NOMO-1 treated with DMSO at 0.1 percent for 48 hours (cell line): ENCODE measurements around the gene NPDC1.
A peak's percentile ranks its signal among the peaks of the same experiment; 100 is the strongest.
"Not testable (repeated sequence)": the region's sequence is repeated elsewhere in the genome, so short reads cannot be mapped to it uniquely, and the experiment has no call there.

Experiments used
- DNase-seq: peaks from one replicate; lab custom pipeline; 2025; ENCODE audit not compliant: unreplicated experiment; lab: John Stamatoyannopoulos, UW

The NPDC1 gene

GRCh38 chr9:137075275-137075775, 29.3 kb upstream of the NPDC1 start:
- peak; percentile 34 for DNase-seq

GRCh38 chr9:137074657-137075274, 28.8 kb upstream of the NPDC1 start:
- no peak for DNase-seq

GRCh38 chr9:137073992-137074399, 28.0 kb upstream of the NPDC1 start:
- no peak for DNase-seq

GRCh38 chr9:137071282-137071681, 25.3 kb upstream of the NPDC1 start:
- DNase-seq: no peak

GRCh38 chr9:137070906-137071275, 24.9 kb upstream of the NPDC1 start:
- DNase-seq: peak; percentile 54

GRCh38 chr9:137070201-137070905, 24.4 kb upstream of the NPDC1 start, which contains the start of gene SAPCD2:
TSS of gene SAPCD2 (minus strand) at chr9:137070557. CDS start at chr9:137070460, 97 bp downstream.
- peak; percentile 99 for DNase-seq

- DNase-seq: no peak
Measured at GRCh38 chr9:137069508-137070091, 23.6 kb upstream of the NPDC1 start.

- no peak for DNase-seq
Measured at GRCh38 chr9:137068539-137069507, 22.8 kb upstream of the NPDC1 start.

GRCh38 chr9:137067860-137068538, 22.0 kb upstream of the NPDC1 start:
- peak; percentile 85 for DNase-seq

- DNase-seq: no peak
Measured at GRCh38 chr9:137066096-137066861, 20.3 kb upstream of the NPDC1 start.

GRCh38 chr9:137065336-137065967, 19.5 kb upstream of the NPDC1 start:
- no peak for DNase-seq

- DNase-seq: no peak
Measured at GRCh38 chr9:137064880-137065164, 18.8 kb upstream of the NPDC1 start.

- peak; percentile 51 for DNase-seq
Measured at GRCh38 chr9:137064027-137064879, 18.3 kb upstream of the NPDC1 start.

- DNase-seq: no peak
Measured at GRCh38 chr9:137063311-137064026, 17.5 kb upstream of the NPDC1 start.

GRCh38 chr9:137062798-137063197, 16.8 kb upstream of the NPDC1 start:
- DNase-seq: not testable (repeated sequence)

- DNase-seq: no peak
Measured at GRCh38 chr9:137062384-137062783, 16.4 kb upstream of the NPDC1 start.

- peak; percentile 62 for DNase-seq
Measured at GRCh38 chr9:137058521-137059234, 12.7 kb upstream of the NPDC1 start.
